Measurements from ENCODE around the gene RTBDN. TPM values are rescaled to one million over a fixed set of nuclear protein-coding genes. Genes with fewer than 3 reads are reported as not detected.

Gene RTBDN
- total RNA-seq, 1 experiment from 2014 or later, result 2.4 TPM

GRCh38 chr19:12875086-12875485 lies 40.7 kb upstream of the RTBDN start:
- no peak for ATAC-seq
- H3K36me3 ChIP-seq (ENCODE audit: control insufficient read depth, insufficient read depth, low read length), result no peaks in the 10 kb centered on the region
- H3K4me3 ChIP-seq (ENCODE audit: low read depth in 2 of 2, low read length in 2 of 2), result no peak overlapping the region
- TF ChIP-seq, protein P1, sequence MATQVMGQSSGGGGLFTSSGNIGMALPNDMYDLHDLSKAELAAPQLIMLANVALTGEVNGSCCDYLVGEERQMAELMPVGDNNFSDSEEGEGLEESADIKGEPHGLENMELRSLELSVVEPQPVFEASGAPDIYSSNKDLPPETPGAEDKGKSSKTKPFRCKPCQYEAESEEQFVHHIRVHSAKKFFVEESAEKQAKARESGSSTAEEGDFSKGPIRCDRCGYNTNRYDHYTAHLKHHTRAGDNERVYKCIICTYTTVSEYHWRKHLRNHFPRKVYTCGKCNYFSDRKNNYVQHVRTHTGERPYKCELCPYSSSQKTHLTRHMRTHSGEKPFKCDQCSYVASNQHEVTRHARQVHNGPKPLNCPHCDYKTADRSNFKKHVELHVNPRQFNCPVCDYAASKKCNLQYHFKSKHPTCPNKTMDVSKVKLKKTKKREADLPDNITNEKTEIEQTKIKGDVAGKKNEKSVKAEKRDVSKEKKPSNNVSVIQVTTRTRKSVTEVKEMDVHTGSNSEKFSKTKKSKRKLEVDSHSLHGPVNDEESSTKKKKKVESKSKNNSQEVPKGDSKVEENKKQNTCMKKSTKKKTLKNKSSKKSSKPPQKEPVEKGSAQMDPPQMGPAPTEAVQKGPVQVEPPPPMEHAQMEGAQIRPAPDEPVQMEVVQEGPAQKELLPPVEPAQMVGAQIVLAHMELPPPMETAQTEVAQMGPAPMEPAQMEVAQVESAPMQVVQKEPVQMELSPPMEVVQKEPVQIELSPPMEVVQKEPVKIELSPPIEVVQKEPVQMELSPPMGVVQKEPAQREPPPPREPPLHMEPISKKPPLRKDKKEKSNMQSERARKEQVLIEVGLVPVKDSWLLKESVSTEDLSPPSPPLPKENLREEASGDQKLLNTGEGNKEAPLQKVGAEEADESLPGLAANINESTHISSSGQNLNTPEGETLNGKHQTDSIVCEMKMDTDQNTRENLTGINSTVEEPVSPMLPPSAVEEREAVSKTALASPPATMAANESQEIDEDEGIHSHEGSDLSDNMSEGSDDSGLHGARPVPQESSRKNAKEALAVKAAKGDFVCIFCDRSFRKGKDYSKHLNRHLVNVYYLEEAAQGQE (IDR thresholded peaks at IDR 0.05; ENCODE audit: insufficient read depth in 1 of 2, low read depth in 2 of 2, low read length in 1 of 2), result no peak
- no peak for TF ChIP-seq SIN3A (IDR thresholded peaks at IDR 0.05; ENCODE audit: borderline replicate concordance, insufficient read depth, low read depth, low read length)
- TF ChIP-seq CTCF (IDR thresholded peaks at IDR 0.05), result no peak
- TF ChIP-seq POLR2AphosphoS5 (IDR thresholded peaks at IDR 0.05; ENCODE audit: low read depth, low read length), result no peak
- TF ChIP-seq TCF7L2 (IDR thresholded peaks at IDR 0.05; ENCODE audit: low read depth, low read length), result no peak
- no peak overlapping the region for H3K27ac ChIP-seq (ENCODE audit: low read length)
- in situ Hi-C loops (cut with HindIII; ENCODE audit: low pct_unique_long_range_greater_than_20kb, low sequenced_read_pairs) (no loop called here), intact Hi-C loops (cut with micrococcal nuclease; ENCODE audit: unreplicated experiment) (no loop called here)
- CTCF ChIA-PET, result no interaction called here
- DNase-seq (ENCODE audit: low read depth, low spot score), result no peak
- no peaks in the 10 kb centered on the region for H3K27me3 ChIP-seq (ENCODE audit: control insufficient read depth, insufficient read depth, low read length)
- POLR2A ChIA-PET, result no interaction called here
- no TSS peak for BruUV-seq (replicated peaks)
- H3K4me1 ChIP-seq (ENCODE audit: control insufficient read depth, insufficient read depth, low read length), result no peaks in the 10 kb centered on the region
- H3K9me3 ChIP-seq (ENCODE audit: control insufficient read depth, insufficient read depth, low read depth, low read length), result no peaks in the 10 kb centered on the region

GRCh38 chr19:12873891-12874745 lies 39.7 kb upstream of the RTBDN start:
- Histone ChIP-seq H3K4me3 (ENCODE audit: low read depth in 2 of 2, low read length in 2 of 2) (no peak overlapping the region), H3K27me3 (ENCODE audit: control insufficient read depth, insufficient read depth, low read length) (no peaks in the 10 kb centered on the region), H3K4me1 (ENCODE audit: control insufficient read depth, insufficient read depth, low read length) (no peaks in the 10 kb centered on the region), H3K27ac (ENCODE audit: low read length) (no peak overlapping the region), H3K9me3 (ENCODE audit: control insufficient read depth, insufficient read depth, low read depth, low read length) (no peaks in the 10 kb centered on the region), H3K36me3 (ENCODE audit: control insufficient read depth, insufficient read depth, low read length) (no peaks in the 10 kb centered on the region)
- CTCF ChIA-PET, result interaction anchor here (0.7 kb wide), 1 partner anchor 160 kb away, joined by 3 read pairs; no protein-coding TSS in a partner anchor
- no TSS peak for BruUV-seq (replicated peaks)
- DNase-seq (ENCODE audit: low read depth, low spot score) (no peak), ATAC-seq (no peak)
- POLR2A ChIA-PET, result no interaction called here
- in situ Hi-C loops (cut with HindIII; ENCODE audit: low pct_unique_long_range_greater_than_20kb, low sequenced_read_pairs), result no loop called here
- TF ChIP-seq SIN3A (IDR thresholded peaks at IDR 0.05; ENCODE audit: borderline replicate concordance, insufficient read depth, low read depth, low read length) (no peak), TCF7L2 (IDR thresholded peaks at IDR 0.05; ENCODE audit: low read depth, low read length) (no peak), CTCF (IDR thresholded peaks at IDR 0.05) (no peak), POLR2AphosphoS5 (IDR thresholded peaks at IDR 0.05; ENCODE audit: low read depth, low read length) (no peak)
- TF ChIP-seq, protein P1 (IDR thresholded peaks at IDR 0.05; ENCODE audit: insufficient read depth in 1 of 2, low read depth in 2 of 2, low read length in 1 of 2), result no peak
- intact Hi-C loops (cut with micrococcal nuclease; ENCODE audit: unreplicated experiment), result no loop called here

All from Panc1 (cell line).